ENCODE measurements around the gene CCL21. TPM values are rescaled to one million over a fixed set of nuclear protein-coding genes. Genes with fewer than 3 reads are reported as not detected.

The CCL21 gene
- total and polyA plus RNA-seq, 7 experiments from 2014 or later, result not detected

- DNase-seq (no peak), ATAC-seq (no peak)
- H3K9me3 ChIP-seq (ENCODE audit: control insufficient read depth in 2 of 3, low read length in 3 of 3), result no peaks in the 10 kb centered on the region
- peaks cover 28 to 31% of the 10 kb centered on the region in 2 donors for H3K4me1 ChIP-seq (ENCODE audit: control insufficient read depth in 2 of 2, insufficient read depth in 2 of 2, low read length in 2 of 2)
- no peaks in the 10 kb centered on the region for H3K9me3 Mint-ChIP-seq
- H3K27ac ChIP-seq (ENCODE audit: low read depth, low read length), result no peak overlapping the region
- peaks cover 27 to 46% (median 38%) of the 10 kb centered on the region in 7 donors for H3K4me1 Mint-ChIP-seq
- intact Hi-C loops (cut with micrococcal nuclease), result loop anchor here (5.0 to 10.0 kb wide), 6 partner anchors 415 to 1495 kb away; partner anchors contain the start of genes HINT2 (in 2 of the 2), SPAG8 (in 2 of the 2), B4GALT1 (in 1 of the 2) and CREB3 (in 1 of the 2)
- H3K36me3 ChIP-seq (ENCODE audit: control insufficient read depth in 2 of 3, insufficient read depth in 3 of 3, low read length in 3 of 3), result peaks cover 0 to 12% (median 0%) of the 10 kb centered on the region in 3 experiments
- peaks cover 0 to 20% (median 12%) of the 10 kb centered on the region in 5 donors for H3K36me3 Mint-ChIP-seq
- POLR2A ChIA-PET, result interaction anchor here (1.0 to 6.8 kb wide), 3 partner anchors 11 to 43 kb away, joined by 3 to 79 read pairs (median 7); partner anchors contain the start of genes GALT and SIGMAR1
- CTCF ChIA-PET, result interaction anchor here (4.0 kb wide), 1 partner anchor 13 kb away, joined by 11 read pairs; the partner anchor contains the start of gene GALT
- no peaks in the 10 kb centered on the region for H3K27me3 ChIP-seq (ENCODE audit: control insufficient read depth in 2 of 2, insufficient read depth in 2 of 2, low read length in 2 of 2)
- no peak overlapping the region for H3K4me3 Mint-ChIP-seq
- H3K4me3 ChIP-seq (ENCODE audit: low read length), result no peak overlapping the region
- H3K27me3 Mint-ChIP-seq, result no peaks in the 10 kb centered on the region
- no peak overlapping the region for H3K27ac Mint-ChIP-seq
Observed at GRCh38 chr9:34659592-34660253, 50.2 kb downstream of the CCL21 start.

Other genes with a start within 250 kb of the CCL21 start
- gene ENHO, start 187.1 kb downstream of the CCL21 start, total RNA-seq, result 1 to 10 TPM in 1 of 5 experiments, under 1 TPM in 1, not detected in 3; 0.56 to 1.9 TPM
- gene ENHO, start 187.1 kb downstream of the CCL21 start, polyA plus RNA-seq, result under 1 TPM in 1 of 2 donors, not detected in 1; 0.21 TPM
- gene CNTFR, start 120.4 kb downstream of the CCL21 start, total RNA-seq, result not detected
- not detected for gene CNTFR, start 120.4 kb downstream of the CCL21 start, polyA plus RNA-seq
- gene RPP25L, start 98.0 kb downstream of the CCL21 start, total RNA-seq, result 10 to 100 TPM in 4 of 5 experiments, 1 to 10 TPM in 1; 8.8 to 27.3 (median 25.1) TPM
- 10 to 100 TPM; 48.5 to 58.2 TPM for gene RPP25L, start 98.0 kb downstream of the CCL21 start, polyA plus RNA-seq
- gene DCTN3, start 89.6 kb downstream of the CCL21 start, total RNA-seq, result 100 to 1,000 TPM in 1 of 5 experiments, 10 to 100 TPM in 4; 55.6 to 110 (median 73.0) TPM
- 100 to 1,000 TPM; 125 to 129 TPM for gene DCTN3, start 89.6 kb downstream of the CCL21 start, polyA plus RNA-seq
- under 1 TPM in 2 of 5 experiments, not detected in 3; 0.27 to 0.36 TPM for gene ARID3C, start 81.1 kb downstream of the CCL21 start, total RNA-seq
- gene ARID3C, start 81.1 kb downstream of the CCL21 start, polyA plus RNA-seq, result not detected
- gene SIGMAR1, start 72.3 kb downstream of the CCL21 start, total RNA-seq, result 10 to 100 TPM; 20.7 to 63.8 (median 46.0) TPM
- gene SIGMAR1, start 72.3 kb downstream of the CCL21 start, polyA plus RNA-seq, result 100 to 1,000 TPM in 1 of 2 donors, 10 to 100 TPM in 1; 93.5 to 102 TPM
- gene GALT, start 63.5 kb downstream of the CCL21 start, total RNA-seq, result 100 to 1,000 TPM; 126 to 217 (median 162) TPM
- 10 to 100 TPM; 57.6 to 59.1 TPM for gene GALT, start 63.5 kb downstream of the CCL21 start, polyA plus RNA-seq
- 100 to 1,000 TPM in 4 of 5 experiments, 10 to 100 TPM in 1; 81.7 to 185 (median 144) TPM for gene IL11RA, start 58.0 kb downstream of the CCL21 start, total RNA-seq
- 1 to 10 TPM; 8.5 to 8.6 TPM for gene IL11RA, start 58.0 kb downstream of the CCL21 start, polyA plus RNA-seq
- gene CCL27, start 47.5 kb downstream of the CCL21 start, total RNA-seq, result not detected
- gene CCL27, start 47.5 kb downstream of the CCL21 start, polyA plus RNA-seq, result not detected
- not detected for gene CCL19, start 18.9 kb downstream of the CCL21 start, total RNA-seq
- not detected for gene CCL19, start 18.9 kb downstream of the CCL21 start, polyA plus RNA-seq
- not detected for gene PHF24, start 248.1 kb upstream of the CCL21 start, total RNA-seq
- not detected for gene PHF24, start 248.1 kb upstream of the CCL21 start, polyA plus RNA-seq

Measured in naive thymus-derived CD4-positive, alpha-beta T cell (primary cell).